ENCODE results near the gene PCNA.
"Not testable (repeated sequence)": the region's sequence is repeated elsewhere in the genome, so short reads cannot be mapped to it uniquely, and the experiment has no call there.

- TF ChIP-seq CTCF, POLR2AphosphoS5 (IDR thresholded peaks at IDR 0.05): not testable (repeated sequence)
Measured at GRCh38 chr20:5099009-5099408, 20.7 kb downstream of the PCNA start.

Data from stomach (tissue), 4 donors.